HepG2 (cell line): ENCODE results near the gene RABGEF1. TPM values are rescaled to one million over a fixed set of nuclear protein-coding genes. Genes with fewer than 3 reads are reported as not detected.

Experiments used
- CCDC6 ChIP-seq: sonication (generic); formaldehyde crosslinking; IDR thresholded peaks from 2 replicates; pipeline ENCODE4 v1.8.1; 2022; ENCODE audit warnings: mild to moderate bottlenecking, missing genetic modification reagents, moderate library complexity
- ETV6 ChIP-seq: sonication (generic); formaldehyde crosslinking; conservative IDR thresholded peaks from 2 replicates; pipeline ENCODE4 v1.4.0; 2020; ENCODE audit warnings: missing genetic modification reagents
- FOXA3 ChIP-seq: IDR thresholded peaks from 2 replicates; pipeline ENCODE4 v1.6.1; 2016; ENCODE audit warnings: missing genetic modification reagents, missing compliant biosample characterization
- HES4 ChIP-seq: sonication (generic); formaldehyde crosslinking; IDR thresholded peaks from 2 replicates; pipeline ENCODE4 v1.9.0; 2021; ENCODE audit warnings: mild to moderate bottlenecking, missing genetic modification reagents, borderline replicate concordance
- KDM2A ChIP-seq: sonication (generic); formaldehyde crosslinking; IDR thresholded peaks from 2 replicates; pipeline ENCODE4 v1.4.0; 2020; ENCODE audit warnings: low read depth, missing genetic modification reagents, borderline replicate concordance
- MYC ChIP-seq: sonication (generic); formaldehyde crosslinking; IDR thresholded peaks from 2 replicates; pipeline ENCODE4 v1.9.0; 2021; ENCODE audit warnings: missing genetic modification reagents, borderline replicate concordance
- NFKB2 ChIP-seq: sonication (generic); formaldehyde crosslinking; IDR thresholded peaks from 2 replicates; pipeline ENCODE4 v1.4.0; 2020; ENCODE audit warnings: missing genetic modification reagents, borderline replicate concordance
- PHF8 ChIP-seq: sonication (generic); formaldehyde crosslinking; IDR thresholded peaks from 2 replicates; pipeline ENCODE4 v1.5.0; 2020; ENCODE audit warnings: missing genetic modification reagents
- STAG1 ChIP-seq: sonication (generic); formaldehyde crosslinking; IDR thresholded peaks from 2 replicates; pipeline ENCODE4 v1.4.0; 2020; ENCODE audit warnings: missing genetic modification reagents
- ZBTB2 ChIP-seq: sonication (generic); formaldehyde crosslinking; IDR thresholded peaks from 2 replicates; pipeline ENCODE4 v1.8.0; 2022; ENCODE audit warnings: low read depth, missing genetic modification reagents
- ZIK1 ChIP-seq: sonication (generic); formaldehyde crosslinking; IDR thresholded peaks from 2 replicates; pipeline ENCODE4 v1.5.0; 2020; ENCODE audit warnings: mild to moderate bottlenecking, low read depth, missing genetic modification reagents, borderline replicate concordance
- ZNF256 ChIP-seq: sonication (generic); formaldehyde crosslinking; conservative IDR thresholded peaks from 2 replicates; pipeline ENCODE4 v1.4.0; 2020; ENCODE audit warnings: missing genetic modification reagents
- ZNF430 ChIP-seq: sonication (generic); formaldehyde crosslinking; IDR thresholded peaks from 2 replicates; pipeline ENCODE4 v1.9.0; 2021; ENCODE audit warnings: mild to moderate bottlenecking, missing genetic modification reagents
- ZNF501 ChIP-seq: sonication (generic); formaldehyde crosslinking; IDR thresholded peaks from 2 replicates; pipeline ENCODE4 v1.5.1; 2020; ENCODE audit warnings: mild to moderate bottlenecking, moderate library complexity, missing genetic modification reagents
- ZNF687 ChIP-seq: sonication (generic); formaldehyde crosslinking; IDR thresholded peaks from 2 replicates; pipeline ENCODE4 v1.5.1; 2020; ENCODE audit warnings: mild to moderate bottlenecking, missing genetic modification reagents, moderate library complexity
- ZNF749 ChIP-seq: sonication (generic); formaldehyde crosslinking; IDR thresholded peaks from 2 replicates; pipeline ENCODE4 v1.8.0; 2022; ENCODE audit warnings: mild to moderate bottlenecking, missing genetic modification reagents, moderate library complexity, borderline replicate concordance
- ZNF777 ChIP-seq: sonication (generic); formaldehyde crosslinking; IDR thresholded peaks from 2 replicates; pipeline ENCODE4 v1.4.0; 2020; ENCODE audit warnings: missing genetic modification reagents
- polyA plus RNA-seq, 8 experiments: library from polyadenylated mRNA; depleted of rRNA in 3 of 8; stranded (reverse) in 7 of 8; unstranded in 1 of 8; fragments of >200 nt; fragmentation: Illumina TruSeq in 4 of 8; extraction: Trizol in 4 of 8; gene quantifications; 2 replicates each; pipeline versions ENCODE4 v1.2.1 to v1.2.3, GENCODE V29; 2011 to 2016; ENCODE audit warnings: low read depth in 4 of 8, missing spikeins in 1 of 8, mixed read lengths in 1 of 8; ENCODE audit not compliant: insufficient read depth in 1 of 8
- total RNA-seq, 5 experiments: library from RNA; depleted of rRNA; stranded (reverse); fragments of >200 nt; fragmentation: Illumina TruSeq; extraction: Trizol; gene quantifications; 2 replicates each; pipeline ENCODE4 v1.2.3, GENCODE V29; 2016; ENCODE audit warnings: low read depth in 1 of 5
- TF ChIP-seq, protein P1 (sequence below): sonication (generic); formaldehyde crosslinking; IDR thresholded peaks from 2 replicates; pipeline ENCODE4 v1.9.0; 2022; ENCODE audit warnings: missing genetic modification reagents, mild to moderate bottlenecking, borderline replicate concordance
- TF ChIP-seq, protein P2 (sequence below), 2 experiments: sonication (generic) in 1 of 2; formaldehyde crosslinking in 1 of 2; IDR thresholded peaks; 2 replicates each; pipeline versions ENCODE4 v1.4.0 to v1.6.1; 2018 to 2020; ENCODE audit warnings: missing genetic modification reagents in 2 of 2, borderline replicate concordance in 1 of 2, low read depth in 1 of 2, mild to moderate bottlenecking in 1 of 2, missing biosample characterization in 1 of 2

RABGEF1 gene
- total and polyA plus RNA-seq, 2 of the 13 experiments (the other 11 are each of a cell fraction or from before 2014, with no cell fraction given) = 22.7 to 35.3 TPM

DNA sequence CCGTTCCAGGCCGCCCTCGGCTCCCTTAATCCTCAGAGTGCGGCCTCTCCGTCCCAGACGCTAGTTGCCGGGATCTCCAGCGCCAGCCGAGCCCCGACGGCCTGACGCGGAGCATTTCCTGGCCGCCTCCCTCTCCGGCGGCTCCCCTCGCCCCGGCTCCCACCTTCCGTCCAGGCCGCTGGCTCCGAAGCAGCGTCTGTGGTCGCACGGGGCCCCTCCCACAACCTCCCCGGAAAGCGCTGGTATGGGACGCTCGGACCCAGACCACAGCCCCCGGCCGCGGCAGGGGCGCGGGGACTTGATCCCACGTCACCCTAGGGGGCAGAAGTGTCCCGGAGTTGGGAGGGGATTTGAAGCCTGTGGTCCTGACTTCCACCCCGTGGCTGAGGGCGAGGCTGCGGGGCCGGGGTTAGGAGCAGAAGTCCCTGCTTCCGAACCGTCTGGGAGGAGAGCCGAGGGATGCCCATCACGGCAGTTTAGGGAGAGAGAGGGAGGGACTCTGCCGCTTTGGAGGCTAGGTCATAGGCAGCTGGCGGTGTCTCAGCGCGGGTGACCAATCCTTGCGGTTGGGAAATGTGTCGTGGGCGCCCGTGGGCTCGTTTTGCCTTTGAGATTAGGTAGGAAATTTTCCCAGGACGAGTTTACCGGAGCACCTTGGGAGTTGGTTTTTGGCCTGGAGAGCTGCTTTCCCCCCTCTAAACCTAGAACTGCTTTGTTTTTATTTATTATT is 612 bp downstream of the RABGEF1 start (continued):
- TF ChIP-seq, protein P1, sequence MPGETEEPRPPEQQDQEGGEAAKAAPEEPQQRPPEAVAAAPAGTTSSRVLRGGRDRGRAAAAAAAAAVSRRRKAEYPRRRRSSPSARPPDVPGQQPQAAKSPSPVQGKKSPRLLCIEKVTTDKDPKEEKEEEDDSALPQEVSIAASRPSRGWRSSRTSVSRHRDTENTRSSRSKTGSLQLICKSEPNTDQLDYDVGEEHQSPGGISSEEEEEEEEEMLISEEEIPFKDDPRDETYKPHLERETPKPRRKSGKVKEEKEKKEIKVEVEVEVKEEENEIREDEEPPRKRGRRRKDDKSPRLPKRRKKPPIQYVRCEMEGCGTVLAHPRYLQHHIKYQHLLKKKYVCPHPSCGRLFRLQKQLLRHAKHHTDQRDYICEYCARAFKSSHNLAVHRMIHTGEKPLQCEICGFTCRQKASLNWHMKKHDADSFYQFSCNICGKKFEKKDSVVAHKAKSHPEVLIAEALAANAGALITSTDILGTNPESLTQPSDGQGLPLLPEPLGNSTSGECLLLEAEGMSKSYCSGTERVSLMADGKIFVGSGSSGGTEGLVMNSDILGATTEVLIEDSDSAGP = peak; percentile 53; the same call in 1 of the 2 replicates
- TF ChIP-seq ETV6 (CRISPR knock-in tag) = 0 out of 2 replicates have a peak, but pooled peaks have one; percentile 40
- 0 out of 2 replicates have a peak, but pooled peaks have one; percentile 5 for TF ChIP-seq CCDC6 (CRISPR knock-in tag)
- TF ChIP-seq MYC (CRISPR knock-in tag) = 0 out of 2 replicates have a peak, but pooled peaks have one; percentile 15
- 0 out of 2 replicates have a peak, but pooled peaks have one; percentile 23 for TF ChIP-seq ZIK1 (CRISPR knock-in tag)
- peak; percentile 71; the same call in 1 of the 2 replicates for TF ChIP-seq KDM2A (CRISPR knock-in tag)
- 0 out of 2 replicates have a peak, but pooled peaks have one; percentile 27 for TF ChIP-seq ZNF256 (CRISPR knock-in tag)
- peak; percentile 95 for TF ChIP-seq ZNF777
- peak; percentile 76 for TF ChIP-seq ZNF501 (CRISPR knock-in tag)
- TF ChIP-seq STAG1 (CRISPR knock-in tag) = peak; percentile 69
- 0 out of 2 replicates have a peak, but pooled peaks have one; percentile 31 for TF ChIP-seq ZBTB2 (CRISPR knock-in tag)
- TF ChIP-seq, protein P2, sequence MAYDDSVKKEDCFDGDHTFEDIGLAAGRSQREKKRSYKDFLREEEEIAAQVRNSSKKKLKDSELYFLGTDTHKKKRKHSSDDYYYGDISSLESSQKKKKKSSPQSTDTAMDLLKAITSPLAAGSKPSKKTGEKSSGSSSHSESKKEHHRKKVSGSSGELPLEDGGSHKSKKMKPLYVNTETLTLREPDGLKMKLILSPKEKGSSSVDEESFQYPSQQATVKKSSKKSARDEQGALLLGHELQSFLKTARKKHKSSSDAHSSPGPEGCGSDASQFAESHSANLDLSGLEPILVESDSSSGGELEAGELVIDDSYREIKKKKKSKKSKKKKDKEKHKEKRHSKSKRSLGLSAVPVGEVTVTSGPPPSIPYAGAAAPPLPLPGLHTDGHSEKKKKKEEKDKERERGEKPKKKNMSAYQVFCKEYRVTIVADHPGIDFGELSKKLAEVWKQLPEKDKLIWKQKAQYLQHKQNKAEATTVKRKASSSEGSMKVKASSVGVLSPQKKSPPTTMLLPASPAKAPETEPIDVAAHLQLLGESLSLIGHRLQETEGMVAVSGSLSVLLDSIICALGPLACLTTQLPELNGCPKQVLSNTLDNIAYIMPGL (CRISPR knock-in tag; IDR thresholded peaks at IDR 0.05; ENCODE audit: borderline replicate concordance in 1 of 2, low read depth in 1 of 2) = peak; percentile 42 to 92; a peak in 3 of 4 replicates
- TF ChIP-seq HES4 = peak; percentile 81
- peak; percentile 8 for TF ChIP-seq ZNF687 (CRISPR knock-in tag)
- TF ChIP-seq FOXA3 (CRISPR knock-in tag) = peak; percentile 10; the same call in 1 of the 2 replicates
- TF ChIP-seq PHF8 = peak; percentile 63; the same call in 1 of the 2 replicates
- TF ChIP-seq ZNF430 (CRISPR knock-in tag) = peak; percentile 37; the same call in 1 of the 2 replicates
- TF ChIP-seq ZNF749 (CRISPR knock-in tag) = 0 out of 2 replicates have a peak, but pooled peaks have one; percentile 10
- TF ChIP-seq NFKB2 (CRISPR knock-in tag) = 0 out of 2 replicates have a peak, but pooled peaks have one; percentile 20
